HPDE6-E6E7 (cell line): ENCODE data around the gene OR2A7.
"Not testable (repeated sequence)": the region's sequence is repeated elsewhere in the genome, so short reads cannot be mapped to it uniquely, and the experiment has no call there.

Experiments used
- DNase-seq: peaks from one replicate; pipeline ENCODE4 v3.0.0; 2011; ENCODE audit warnings: missing footprints; ENCODE audit errors: extremely low spot score

Gene OR2A7

GRCh38 chr7:144252307-144252706 is 12.3 kb downstream of the OR2A7 start:
- not testable (repeated sequence) for DNase-seq

DNA sequence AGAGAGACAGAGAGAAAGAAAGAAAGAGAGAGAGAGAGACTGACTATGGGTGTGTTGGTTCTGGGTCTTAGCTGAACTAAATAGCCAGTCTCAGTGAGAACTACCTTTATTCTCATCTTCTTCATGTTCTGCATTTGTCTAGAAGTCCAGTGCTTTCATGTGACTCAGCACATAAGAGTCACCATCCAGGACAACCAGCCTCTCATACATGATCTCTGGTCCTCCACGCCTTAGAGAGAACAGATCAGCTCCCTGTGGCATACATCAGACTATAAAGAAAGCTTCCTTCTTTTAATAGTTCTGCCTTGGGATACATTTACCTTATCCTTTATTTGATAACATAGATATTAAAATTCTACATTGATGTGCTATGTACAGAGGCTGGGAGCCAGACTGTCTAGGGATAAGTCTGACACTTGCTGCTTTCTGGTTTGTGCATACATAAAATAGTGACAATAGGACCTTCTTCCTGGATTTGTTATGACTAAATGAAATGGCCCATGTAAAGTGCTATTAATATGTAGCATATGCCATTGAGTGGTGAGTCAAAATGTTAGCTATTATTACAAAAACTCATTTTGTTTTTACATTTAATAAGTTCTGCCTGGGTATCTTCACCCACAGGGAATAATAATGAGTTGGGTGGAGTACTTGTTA is 16.8 kb downstream of the OR2A7 start:
- DNase-seq, result not testable (repeated sequence)

DNA sequence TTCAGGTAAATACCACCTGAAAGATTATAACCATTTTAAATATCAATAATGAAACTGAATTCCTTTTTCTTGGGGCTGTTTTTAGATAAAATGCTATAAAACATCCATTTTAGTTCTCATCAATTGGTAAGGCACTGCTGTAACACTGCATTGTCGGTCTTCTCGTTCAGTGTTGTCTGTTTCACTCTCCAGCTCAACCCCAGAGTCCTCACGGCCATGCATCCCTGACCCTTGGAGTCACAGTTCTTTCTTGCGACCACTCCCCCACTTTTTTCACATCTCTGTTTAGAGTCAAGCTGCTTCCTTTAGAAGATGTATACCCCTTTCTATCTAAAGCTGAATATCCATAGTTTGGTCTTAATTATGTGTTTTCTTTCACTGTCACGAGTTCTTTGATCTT is 17.6 kb downstream of the OR2A7 start:
- not testable (repeated sequence) for DNase-seq

DNA sequence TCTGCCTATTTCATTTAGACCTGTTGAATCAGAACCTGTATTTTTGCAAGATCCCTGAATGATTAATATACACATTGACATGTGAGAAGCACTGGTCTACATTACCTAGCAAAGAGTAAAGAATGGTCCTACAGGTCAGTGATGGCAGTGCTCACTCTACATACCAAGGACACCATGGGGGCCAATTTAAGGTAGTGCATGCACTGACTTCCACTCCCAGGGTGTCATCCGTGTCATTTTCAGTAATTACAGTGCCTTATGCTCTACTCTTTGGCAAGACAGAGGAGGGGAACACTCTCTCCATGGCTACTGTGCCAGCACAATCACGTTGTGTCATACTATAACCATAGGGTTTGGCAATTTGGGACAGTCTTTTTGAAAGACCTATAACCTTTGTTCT is 19.2 kb downstream of the OR2A7 start:
- DNase-seq, result not testable (repeated sequence)

DNA sequence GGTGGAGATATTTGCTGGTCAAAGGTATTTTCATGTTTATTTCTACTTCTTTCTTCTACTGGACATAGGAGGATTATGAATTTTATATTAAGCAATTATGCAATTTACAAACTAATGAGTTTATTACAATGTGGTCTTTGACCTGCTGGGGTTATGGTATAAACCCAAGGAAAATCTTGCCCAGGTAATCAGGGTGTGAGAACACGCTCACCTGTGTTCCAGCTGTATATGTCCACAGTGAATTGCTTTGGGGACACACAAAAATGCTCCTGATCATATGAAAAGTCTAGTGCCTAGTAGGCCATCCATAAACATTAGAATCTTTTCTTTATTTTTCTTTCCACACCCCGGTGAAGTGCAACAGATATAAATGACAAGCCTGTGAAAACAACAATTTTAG is 25.2 kb downstream of the OR2A7 start, which contains the start of gene OR2A42:
OR2A42 (minus strand) TSS at position 241 of the 400 bp plus-strand sequence. CDS start 6,762 bp downstream, outside the sequence.
- DNase-seq, result not testable (repeated sequence)

- not testable (repeated sequence) for DNase-seq
These were observed 26.0 kb downstream of the OR2A7 start for GRCh38 chr7:144238530-144239082.

DNA sequence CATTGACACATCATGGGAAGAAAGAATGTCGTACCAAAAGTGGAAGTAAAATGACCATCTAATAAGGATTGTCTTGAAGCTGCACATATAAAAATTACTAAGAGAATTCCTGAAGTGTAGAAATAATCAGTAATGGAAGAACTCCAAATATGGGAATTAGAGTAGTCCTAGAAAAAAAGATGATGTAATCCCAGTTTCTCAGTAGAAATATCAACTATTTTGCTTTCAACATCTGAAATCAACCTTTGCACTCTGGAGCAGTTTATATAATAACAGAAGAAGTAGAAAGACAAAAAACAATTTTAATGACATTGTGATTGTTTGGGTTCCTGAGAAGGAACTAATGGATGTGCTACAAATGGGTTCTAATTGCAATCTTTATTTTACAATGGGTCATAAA is 31.6 kb downstream of the OR2A7 start:
- not testable (repeated sequence) for DNase-seq

- DNase-seq, result not testable (repeated sequence)
These were observed 33.6 kb downstream of the OR2A7 start for GRCh38 chr7:144231027-144231426.

DNA sequence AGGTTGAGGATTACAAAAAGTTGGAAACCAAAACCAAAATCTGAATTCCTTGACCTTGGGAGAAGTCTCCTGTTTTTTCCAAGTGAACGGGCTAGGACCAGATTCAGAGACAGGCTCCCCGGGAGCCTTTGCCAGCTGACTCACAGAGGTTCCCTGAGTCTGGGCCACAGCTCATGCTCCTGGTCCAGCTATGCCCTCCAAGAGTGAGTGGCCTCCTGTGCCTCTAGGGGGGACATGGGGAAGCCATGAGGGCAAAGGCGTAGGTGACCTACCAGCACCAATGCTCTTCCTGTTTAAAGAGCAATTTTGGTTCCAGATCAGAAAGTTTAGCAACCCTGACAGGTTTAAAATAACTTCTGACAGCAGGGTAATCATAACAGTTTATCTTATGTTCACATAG is 35.8 kb downstream of the OR2A7 start:
- not testable (repeated sequence) for DNase-seq

DNA sequence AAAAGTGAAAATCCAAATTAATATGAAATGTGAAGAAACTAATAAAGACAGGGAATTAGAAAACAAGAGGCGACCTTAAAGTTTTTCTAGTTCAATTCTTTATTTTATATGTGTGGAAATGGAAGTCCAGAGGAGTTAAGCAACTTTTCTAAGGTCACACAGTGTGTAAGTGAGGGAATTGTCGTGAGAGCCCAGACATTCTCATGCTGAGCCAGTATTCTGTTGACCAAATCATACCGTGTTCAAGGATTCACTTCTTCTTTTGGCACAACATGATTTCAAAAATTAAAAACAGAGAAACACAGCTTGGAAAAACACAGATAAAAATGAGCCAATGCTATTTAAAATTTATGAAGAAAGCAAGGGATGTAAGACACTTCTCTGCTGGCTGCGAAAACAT is 37.7 kb downstream of the OR2A7 start:
- not testable (repeated sequence) for DNase-seq

GRCh38 chr7:144223675-144224074 is 40.9 kb downstream of the OR2A7 start:
- not testable (repeated sequence) for DNase-seq

GRCh38 chr7:144220531-144220930 is 44.1 kb downstream of the OR2A7 start:
- DNase-seq, result not testable (repeated sequence)

DNA sequence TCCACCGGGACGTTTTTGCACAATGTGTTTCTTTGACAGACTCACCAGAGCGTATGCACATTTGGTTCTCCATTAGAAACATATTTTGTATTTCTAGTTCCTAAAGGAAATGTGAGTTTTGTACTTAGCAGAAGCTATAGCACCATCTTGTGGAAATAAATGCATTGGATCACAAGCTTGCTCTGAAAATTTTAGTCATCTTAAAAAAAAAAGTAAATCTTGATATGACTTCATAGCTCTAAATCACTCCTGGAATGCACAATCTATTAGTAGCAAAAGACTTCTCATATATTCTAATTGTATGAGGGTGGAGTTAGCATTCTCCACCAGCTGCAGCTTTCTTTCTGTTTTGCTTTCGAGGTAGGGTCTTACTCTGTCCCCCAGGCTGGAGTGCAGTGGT is 45.4 kb downstream of the OR2A7 start:
- not testable (repeated sequence) for DNase-seq

- DNase-seq, result not testable (repeated sequence)
These were observed 46.0 kb downstream of the OR2A7 start for GRCh38 chr7:144218581-144218980.

DNA sequence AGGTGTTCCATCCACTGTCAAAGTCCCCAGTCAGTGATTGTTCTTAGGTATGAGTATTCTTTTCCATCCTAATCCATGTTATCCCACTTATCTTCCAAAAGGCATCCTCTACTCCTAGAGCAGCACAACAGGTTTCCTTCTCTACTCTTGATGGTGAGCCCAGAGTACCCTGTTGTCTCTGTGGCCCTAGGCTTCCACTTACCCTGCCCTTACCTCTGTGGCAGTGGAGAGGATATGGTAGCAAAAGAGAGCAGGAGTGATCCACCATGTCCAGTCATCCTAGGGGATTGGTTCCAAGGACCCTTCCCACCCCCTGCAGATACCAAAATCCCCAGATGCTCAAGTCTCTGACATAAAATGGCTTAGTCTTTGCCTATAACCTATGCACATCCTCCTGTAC is 47.4 kb downstream of the OR2A7 start:
- DNase-seq, result not testable (repeated sequence)
